ENCODE results near the gene TBX5. TPM values are rescaled to one million over a fixed set of nuclear protein-coding genes. Genes with fewer than 3 reads are reported as not detected.

The TBX5 gene
- total RNA-seq, 6 donors from 2014 or later = 9.7 to 24.0 (median 17.9) TPM

DNA sequence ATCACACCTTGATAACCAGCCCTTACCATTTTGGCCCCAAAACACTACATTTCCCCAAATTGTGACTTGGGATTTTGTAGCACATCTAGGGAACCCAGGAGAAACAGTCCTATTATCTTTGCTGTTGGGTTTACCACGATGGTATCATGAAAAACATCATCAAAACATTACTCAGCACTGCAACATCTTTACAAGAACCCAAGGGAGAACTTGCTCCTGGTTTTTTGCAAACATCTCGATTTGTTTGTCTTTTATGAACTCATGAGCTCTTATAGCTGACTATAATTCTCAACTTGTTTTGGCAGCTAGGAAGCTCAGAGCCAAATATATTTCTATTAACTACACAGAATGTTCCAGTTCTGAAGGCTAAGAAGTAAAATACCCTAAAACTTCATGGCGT lies 65.7 kb downstream of the TBX5 start:
- no peak overlapping the region for H3K4me3 ChIP-seq
- DNase-seq (no peak), ATAC-seq (ENCODE audit: low FRiP score in 2 of 2) (no peak)
- no peaks in the 10 kb centered on the region for H3K27me3 ChIP-seq
- no peak overlapping the region for H3K27ac ChIP-seq
- H3K36me3 ChIP-seq = no peaks in the 10 kb centered on the region
- TF ChIP-seq POLR2AphosphoS5 (IDR thresholded peaks at IDR 0.05) (no peak), EP300 (IDR thresholded peaks at IDR 0.05) (no peak), CTCF (IDR thresholded peaks at IDR 0.05) (no peak), POLR2A (IDR thresholded peaks at IDR 0.05) (no peak)
- no peaks in the 10 kb centered on the region for H3K4me1 ChIP-seq
- WGBS, 2 donors = 70 to 75% methylated on average over 3 of the region's 3 CpGs
- no peaks in the 10 kb centered on the region for H3K9me3 ChIP-seq

DNA sequence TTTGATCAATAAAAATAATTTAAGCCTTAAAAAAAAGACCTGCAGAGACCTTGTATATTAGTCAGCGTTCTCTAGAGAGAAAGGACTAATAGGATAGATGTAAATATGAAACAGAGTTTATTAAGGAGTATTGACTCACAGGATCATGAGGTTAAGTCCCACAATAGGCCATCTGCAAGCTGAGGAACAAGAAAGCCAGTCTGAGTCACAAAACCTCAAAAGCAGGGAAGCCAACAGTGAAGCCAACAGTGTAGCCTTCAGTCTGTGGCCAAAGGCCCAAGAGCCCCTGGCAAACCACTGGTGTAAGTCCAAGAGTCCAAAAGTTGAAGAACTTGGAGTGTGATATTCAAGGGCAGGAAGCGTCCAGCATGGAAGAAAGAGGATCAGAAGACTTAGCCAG lies 66.3 kb downstream of the TBX5 start:
- DNase-seq (no peak), ATAC-seq (ENCODE audit: low FRiP score in 2 of 2) (no peak)
- Histone ChIP-seq H3K9me3 (no peaks in the 10 kb centered on the region), H3K27ac (no peak overlapping the region), H3K4me3 (no peak overlapping the region), H3K27me3 (no peaks in the 10 kb centered on the region), H3K36me3 (no peaks in the 10 kb centered on the region), H3K4me1 (no peaks in the 10 kb centered on the region)
- 38 to 80% methylated on average over 2 of the region's 2 CpGs for WGBS, 2 donors
- TF ChIP-seq CTCF (IDR thresholded peaks at IDR 0.05) = no peak
- no peak for TF ChIP-seq EP300 (IDR thresholded peaks at IDR 0.05)
- TF ChIP-seq POLR2AphosphoS5 (IDR thresholded peaks at IDR 0.05) = no peak
- TF ChIP-seq POLR2A (IDR thresholded peaks at IDR 0.05) = no peak

DNA sequence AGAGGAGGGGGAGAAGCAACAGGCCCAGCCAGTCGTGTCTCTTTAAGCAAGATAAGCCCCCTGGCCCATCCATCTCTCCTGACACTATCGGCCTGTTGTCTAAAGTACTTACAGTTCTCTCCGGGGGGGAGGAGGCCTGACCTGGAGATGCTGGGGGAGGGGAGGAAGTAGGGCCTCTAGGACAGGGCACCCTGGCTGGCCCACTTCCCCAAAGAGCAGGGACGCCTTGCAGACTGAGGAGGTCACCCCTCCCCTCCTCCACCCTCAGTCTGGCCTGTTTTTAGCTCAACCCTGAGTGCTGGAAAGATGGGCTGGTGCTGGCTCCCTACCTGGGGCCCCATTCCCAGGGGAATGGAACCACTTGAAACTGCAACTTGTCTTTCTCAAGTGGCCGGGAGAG lies 70.3 kb downstream of the TBX5 start:
- no peaks in the 10 kb centered on the region for H3K27me3 ChIP-seq
- TF ChIP-seq POLR2AphosphoS5 (IDR thresholded peaks at IDR 0.05) = no peak
- no peak for TF ChIP-seq EP300 (IDR thresholded peaks at IDR 0.05)
- no peak for TF ChIP-seq CTCF (IDR thresholded peaks at IDR 0.05)
- TF ChIP-seq POLR2A (IDR thresholded peaks at IDR 0.05) = no peak
- no peak overlapping the region for H3K4me3 ChIP-seq
- H3K4me1 ChIP-seq = no peaks in the 10 kb centered on the region
- ATAC-seq (ENCODE audit: low FRiP score in 2 of 2) = peak in 1 of 2 donors; percentile 57
- no peaks in the 10 kb centered on the region for H3K36me3 ChIP-seq
- no peak for DNase-seq
- WGBS, 2 donors = 17 to 24% methylated on average over 5 of the region's 5 CpGs
- H3K27ac ChIP-seq = no peak overlapping the region
- no peaks in the 10 kb centered on the region for H3K9me3 ChIP-seq

GRCh38 chr12:114334395-114334794 lies 71.5 kb downstream of the TBX5 start:
- Histone ChIP-seq H3K27ac (no peak overlapping the region), H3K27me3 (no peaks in the 10 kb centered on the region), H3K4me1 (no peaks in the 10 kb centered on the region), H3K4me3 (no peak overlapping the region), H3K9me3 (no peaks in the 10 kb centered on the region), H3K36me3 (no peaks in the 10 kb centered on the region)
- no peak for ATAC-seq (ENCODE audit: low FRiP score in 2 of 2)
- TF ChIP-seq CTCF (IDR thresholded peaks at IDR 0.05) = no peak
- TF ChIP-seq POLR2AphosphoS5 (IDR thresholded peaks at IDR 0.05) = no peak
- TF ChIP-seq EP300 (IDR thresholded peaks at IDR 0.05) = no peak
- no peak for DNase-seq
- WGBS, 2 donors = 71 to 75% methylated on average over 5 of the region's 5 CpGs

DNA sequence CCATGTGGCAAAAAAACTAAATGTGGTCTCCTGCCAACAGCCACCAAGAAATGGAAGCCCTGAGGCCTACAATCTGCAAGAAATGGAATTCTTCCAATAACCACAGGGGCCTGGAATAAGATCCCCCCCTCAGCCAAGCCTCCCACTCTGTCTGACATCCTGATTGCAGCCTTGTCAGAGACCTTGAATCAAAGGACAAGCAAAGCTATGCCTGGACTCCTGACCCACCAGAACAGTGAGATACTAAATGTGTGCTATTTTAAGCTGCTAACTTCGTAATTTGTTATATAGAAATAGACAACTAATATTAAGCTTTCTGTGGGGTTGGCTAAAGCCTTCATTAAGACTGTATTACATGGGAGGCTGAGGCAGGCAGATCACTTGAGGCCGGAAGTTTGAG lies 77.7 kb downstream of the TBX5 start:
- ATAC-seq (ENCODE audit: low FRiP score in 2 of 2) (no peak), DNase-seq (no peak)
- Histone ChIP-seq H3K4me1 (no peaks in the 10 kb centered on the region), H3K9me3 (no peaks in the 10 kb centered on the region), H3K27ac (no peak overlapping the region), H3K4me3 (no peak overlapping the region), H3K36me3 (no peaks in the 10 kb centered on the region), H3K27me3 (no peaks in the 10 kb centered on the region)
- TF ChIP-seq CTCF (IDR thresholded peaks at IDR 0.05) = no peak
- 73 to 94% methylated on average over 2 of the region's 2 CpGs for WGBS, 2 donors
